ENCODE results near the gene PARD3. TPM values are rescaled to one million over a fixed set of nuclear protein-coding genes. Genes with fewer than 3 reads are reported as not detected.

The PARD3 gene
- total RNA-seq, 4 donors from 2014 or later, result 39.2 to 124 (median 48.0) TPM

GRCh38 chr10:34789966-34790506, 25.1 kb downstream of the PARD3 start:
- H3K27me3 ChIP-seq, result no peaks in the 10 kb centered on the region
- H3K27ac ChIP-seq, result peak overlapping the region in 1 of 4 donors; percentile 43
- DNase-seq, result peak in 1 of 3 donors; percentile 62
- H3K36me3 ChIP-seq, result no peaks in the 10 kb centered on the region
- H3K9me3 ChIP-seq, result no peaks in the 10 kb centered on the region
- no peak overlapping the region for H3K4me3 ChIP-seq
- peaks cover 0 to 36% (median 0%) of the 10 kb centered on the region in 4 donors for H3K4me1 ChIP-seq
- TF ChIP-seq CTCF (IDR thresholded peaks at IDR 0.05) (no peak), POLR2A (IDR thresholded peaks at IDR 0.05) (no peak)

- Histone ChIP-seq H3K4me1 (peaks cover 0 to 44% (median 0%) of the 10 kb centered on the region in 4 donors), H3K4me3 (no peak overlapping the region), H3K36me3 (no peaks in the 10 kb centered on the region), H3K27me3 (no peaks in the 10 kb centered on the region), H3K27ac (no peak overlapping the region), H3K9me3 (no peaks in the 10 kb centered on the region)
- DNase-seq, result no peak
- TF ChIP-seq CTCF (IDR thresholded peaks at IDR 0.05), result no peak
Measured at GRCh38 chr10:34786464-34786863, 28.6 kb downstream of the PARD3 start.

GRCh38 chr10:34781711-34782110, 33.4 kb downstream of the PARD3 start:
- no peaks in the 10 kb centered on the region for H3K9me3 ChIP-seq
- TF ChIP-seq CTCF (IDR thresholded peaks at IDR 0.05), result no peak
- no peak for TF ChIP-seq POLR2A (IDR thresholded peaks at IDR 0.05)
- peak overlapping the region in 1 of 4 donors; percentile 24 for H3K27ac ChIP-seq
- no peaks in the 10 kb centered on the region for H3K36me3 ChIP-seq
- H3K4me3 ChIP-seq, result no peak overlapping the region
- H3K4me1 ChIP-seq, result peaks cover 0 to 18% (median 0%) of the 10 kb centered on the region in 4 donors
- H3K27me3 ChIP-seq, result no peaks in the 10 kb centered on the region
- no peak for DNase-seq

GRCh38 chr10:34780818-34781380, 34.2 kb downstream of the PARD3 start:
- no peak for DNase-seq
- no peak overlapping the region for H3K4me3 ChIP-seq
- H3K9me3 ChIP-seq, result no peaks in the 10 kb centered on the region
- TF ChIP-seq CTCF (IDR thresholded peaks at IDR 0.05), result no peak
- no peak for TF ChIP-seq POLR2A (IDR thresholded peaks at IDR 0.05)
- no peaks in the 10 kb centered on the region for H3K36me3 ChIP-seq
- peaks cover 0 to 16% (median 0%) of the 10 kb centered on the region in 4 donors for H3K4me1 ChIP-seq
- peak overlapping the region in 1 of 4 donors; percentile 24 for H3K27ac ChIP-seq
- H3K27me3 ChIP-seq, result no peaks in the 10 kb centered on the region

GRCh38 chr10:34778237-34778636, 36.9 kb downstream of the PARD3 start:
- no peak for DNase-seq
- H3K9me3 ChIP-seq, result no peaks in the 10 kb centered on the region
- no peaks in the 10 kb centered on the region for H3K36me3 ChIP-seq
- H3K27ac ChIP-seq, result no peak overlapping the region
- no peaks in the 10 kb centered on the region for H3K27me3 ChIP-seq
- peaks cover 0 to 14% (median 0%) of the 10 kb centered on the region in 4 donors for H3K4me1 ChIP-seq
- no peak for TF ChIP-seq CTCF (IDR thresholded peaks at IDR 0.05)
- no peak for TF ChIP-seq POLR2A (IDR thresholded peaks at IDR 0.05)
- H3K4me3 ChIP-seq, result no peak overlapping the region

Data from Peyer's patch (tissue), 4 donors.